Germinal center (tissue), 1 donor: ENCODE results near the gene LSM5.

Experiments
- DNase-seq: peaks from one replicate; pipeline ENCODE4 v3.0.0; 2012; ENCODE audit warnings: mixed read lengths, low spot score

LSM5 gene

DNA sequence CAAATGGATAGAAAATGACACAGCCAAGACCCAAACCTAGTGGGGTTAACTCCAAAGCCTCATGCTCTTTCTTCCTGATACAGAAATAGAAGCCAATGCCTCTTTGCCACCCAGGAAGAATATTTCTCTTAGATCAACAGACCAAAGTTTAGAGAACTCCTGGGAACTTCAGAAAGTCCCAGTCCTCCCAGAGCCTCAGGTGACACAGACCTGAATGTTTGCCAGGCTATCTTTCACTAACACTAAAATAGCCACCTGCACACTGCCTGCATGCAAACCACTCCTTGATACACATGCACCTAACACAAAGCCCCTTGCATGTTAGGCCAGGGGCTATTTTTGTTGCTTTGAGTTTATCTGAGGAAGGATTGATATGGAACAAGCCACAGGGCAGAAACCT, 27.7 kb downstream of the LSM5 start:
- DNase-seq, result no peak

DNA sequence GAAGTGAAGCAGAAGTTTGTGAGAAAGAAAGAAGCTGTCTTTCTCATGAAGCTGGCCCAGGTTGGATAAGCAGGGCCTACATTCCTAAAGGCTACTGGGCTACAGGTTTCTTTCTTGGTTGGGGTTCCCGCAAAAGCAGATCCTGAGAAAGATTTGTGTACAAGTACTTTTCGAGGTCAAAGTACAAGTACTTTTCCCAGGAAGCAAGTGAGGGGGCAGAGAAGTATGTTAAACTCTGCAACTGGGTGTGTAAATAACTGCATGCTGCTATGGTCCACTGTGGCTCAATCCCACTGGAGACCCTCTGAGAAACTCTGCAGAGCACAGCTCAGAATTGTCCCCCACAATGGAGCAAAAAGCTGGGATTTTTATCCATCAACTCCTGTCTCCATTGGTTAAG, 28.7 kb downstream of the LSM5 start:
- no peak for DNase-seq

DNA sequence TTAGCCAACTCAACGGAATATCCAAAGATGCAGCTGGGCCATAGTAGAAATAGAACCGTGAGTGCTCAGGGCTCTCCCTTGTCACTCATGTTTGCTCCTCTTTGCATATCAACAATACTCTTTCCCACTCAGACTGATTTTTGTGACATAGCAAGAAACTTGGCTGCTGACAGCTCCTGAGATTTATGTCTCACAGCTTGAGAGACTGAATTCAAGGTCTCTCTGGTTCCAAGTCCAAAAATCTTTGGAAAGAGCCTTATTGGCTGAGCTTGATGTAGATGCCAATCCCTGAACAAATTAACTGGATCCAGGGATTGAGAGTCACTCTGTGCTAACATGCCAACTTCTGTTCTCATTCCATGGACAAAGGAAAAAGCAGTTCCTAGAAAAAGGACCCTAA, 30.4 kb downstream of the LSM5 start:
- no peak for DNase-seq

DNA sequence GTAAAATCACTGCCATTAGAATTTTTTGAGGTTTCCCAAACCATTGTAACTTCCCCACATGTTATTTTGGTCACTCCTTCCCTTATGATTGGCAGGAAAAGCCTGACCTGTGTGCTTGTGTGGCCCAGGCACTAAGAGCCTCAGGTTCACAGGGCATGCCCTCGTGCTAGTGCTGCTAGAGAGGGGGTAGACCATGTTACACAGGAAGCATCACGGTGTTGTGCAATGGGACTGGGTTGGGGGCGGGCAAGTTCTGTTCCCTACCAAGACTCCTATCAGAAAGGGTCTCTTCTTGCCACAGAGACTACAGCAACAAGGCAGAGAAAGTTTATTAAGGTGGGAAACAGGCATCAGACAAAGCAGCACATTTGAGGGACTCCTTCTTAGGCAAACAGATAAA, 32.2 kb downstream of the LSM5 start:
- no peak for DNase-seq

DNA sequence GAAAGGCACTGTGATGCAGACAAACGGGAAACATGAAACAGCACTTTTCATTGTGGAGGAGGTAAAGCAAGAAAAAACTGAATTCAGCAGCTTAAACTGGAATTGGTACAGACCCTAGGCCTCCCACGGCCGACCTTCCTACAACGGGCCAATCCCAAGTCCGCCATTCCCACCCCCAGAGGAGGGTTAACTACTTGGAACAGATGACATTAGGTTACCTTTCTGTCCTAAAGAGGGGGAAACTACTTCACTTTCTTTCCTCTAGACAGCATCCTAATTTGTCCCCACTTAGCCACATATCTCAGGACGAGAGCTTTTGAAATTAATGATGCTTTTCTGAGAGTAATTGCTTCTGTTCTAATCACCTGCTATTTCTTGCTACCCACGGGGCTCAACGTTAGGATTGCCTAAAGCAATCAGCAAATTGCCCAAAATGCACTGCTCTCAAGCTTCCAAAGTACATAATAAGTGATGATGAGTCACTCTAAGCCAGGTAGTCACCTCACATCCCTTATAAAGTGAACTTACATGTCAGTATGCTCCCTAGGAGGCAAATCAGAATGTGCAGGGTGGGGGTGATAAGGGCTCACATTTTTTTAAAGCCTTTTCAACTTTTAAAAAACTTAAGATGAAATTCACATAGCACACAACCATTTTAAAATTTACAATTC, 36.7 kb downstream of the LSM5 start:
- DNase-seq, result no peak

DNA sequence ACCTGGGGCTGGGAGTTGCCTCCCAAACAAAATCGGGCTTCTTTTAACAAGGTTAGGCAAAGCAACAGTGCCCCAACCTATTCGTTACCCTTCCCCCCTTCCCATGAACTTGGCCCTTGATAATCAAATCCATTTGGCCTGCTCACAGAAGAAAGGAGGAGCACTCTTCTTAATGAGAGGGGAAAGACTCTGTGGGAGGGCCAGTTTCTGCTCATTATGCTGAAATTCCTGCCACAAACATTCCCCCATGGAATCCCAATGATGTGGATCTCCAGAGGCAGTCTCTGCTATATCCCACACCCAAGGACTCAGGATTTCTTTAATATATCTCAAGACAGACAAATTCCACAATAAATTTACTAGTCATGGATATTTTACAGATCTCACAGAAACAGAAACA, 43.0 kb downstream of the LSM5 start:
- DNase-seq, result no peak

DNA sequence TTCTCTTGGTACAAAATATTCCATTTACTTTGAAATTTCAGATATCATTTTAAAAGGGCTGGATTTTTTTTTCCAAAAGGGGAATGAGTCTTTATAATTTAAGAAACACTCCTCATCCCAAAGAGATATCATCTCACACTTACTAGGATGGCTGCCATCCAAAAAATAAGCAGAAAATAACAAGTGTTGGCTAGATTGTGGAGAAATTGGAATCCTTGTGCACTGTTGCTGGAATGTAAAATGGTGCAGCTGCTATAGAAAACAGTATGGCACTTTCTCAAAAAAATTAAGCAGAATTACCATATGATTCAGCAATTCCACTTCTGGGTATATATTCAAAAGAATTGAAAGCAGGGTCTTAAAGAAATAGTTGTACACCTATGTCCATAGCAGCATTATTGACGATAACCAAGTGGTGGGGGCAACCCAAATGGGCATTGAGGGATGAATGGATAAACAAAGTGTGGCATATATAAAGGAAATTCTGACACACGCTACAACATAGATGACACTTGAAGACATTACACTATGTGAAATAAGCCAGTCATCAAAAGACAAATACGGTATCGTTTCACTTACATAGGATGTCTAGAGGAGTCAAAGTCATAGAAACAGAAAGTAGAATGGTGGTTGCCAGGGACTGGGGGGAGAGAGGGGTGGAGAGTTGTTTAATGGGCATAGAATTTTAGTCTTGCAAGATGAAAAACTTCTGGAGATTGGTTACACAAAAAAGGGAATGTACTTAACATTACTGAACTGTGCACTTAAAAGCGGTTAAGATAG, 53.8 kb downstream of the LSM5 start:
- no peak for DNase-seq
